ENCODE data around the gene CCNG2.

- TF ChIP-seq CTCF (IDR thresholded peaks at IDR 0.05) (no peak), POLR2AphosphoS5 (IDR thresholded peaks at IDR 0.05) (no peak), POLR2A (IDR thresholded peaks at IDR 0.05) (no peak)
These were observed 44.9 kb downstream of the CCNG2 start for GRCh38 chr4:77201857-77202256.
